Measurements from ENCODE around the gene CLEC18B. TPM values are rescaled to one million over a fixed set of nuclear protein-coding genes. Genes with fewer than 3 reads are reported as not detected.
"Not testable (repeated sequence)": the region's sequence is repeated elsewhere in the genome, so short reads cannot be mapped to it uniquely, and the experiment has no call there.

CLEC18B gene
- total RNA-seq, 2 donors from 2014 or later: 8.2 TPM; not detected in 1

GRCh38 chr16:74446866-74447265 lies 25.6 kb upstream of the CLEC18B start:
- WGBS: 92% methylated on average over 8 of the region's 8 CpGs
- Histone ChIP-seq H3K4me1 (replicated peaks) (no peaks in the 10 kb centered on the region), H3K27ac (no peak overlapping the region), H3K27me3 (replicated peaks; ENCODE audit: insufficient read depth) (no peaks in the 10 kb centered on the region), H3K9me3 (no peaks in the 10 kb centered on the region), H3K36me3 (peaks cover 0 to 7% of the 10 kb centered on the region in 2 donors), H3K4me3 (no peak overlapping the region)
- DNase-seq (ENCODE audit: low spot score): no peak
- TF ChIP-seq POLR2A (IDR thresholded peaks at IDR 0.05) (no peak), CTCF (IDR thresholded peaks at IDR 0.05) (no peak), POLR2AphosphoS5 (IDR thresholded peaks at IDR 0.05) (no peak)
- intact Hi-C loops (cut with DNase I): no loop called here

GRCh38 chr16:74443624-74444346 lies 22.5 kb upstream of the CLEC18B start:
- 94% methylated on average over 13 of the region's 13 CpGs for WGBS
- H3K9me3 ChIP-seq; H3K4me1 ChIP-seq (replicated peaks); DNase-seq (ENCODE audit: low spot score); H3K4me3 ChIP-seq; H3K27me3 ChIP-seq (replicated peaks; ENCODE audit: insufficient read depth); H3K36me3 ChIP-seq; H3K27ac ChIP-seq; intact Hi-C loops (cut with DNase I): not testable (repeated sequence)

GRCh38 chr16:74439685-74440084 lies 18.4 kb upstream of the CLEC18B start:
- H3K4me3 ChIP-seq: no peak overlapping the region
- 82% methylated on average over 7 of the region's 7 CpGs for WGBS
- H3K4me1 ChIP-seq (replicated peaks): no peaks in the 10 kb centered on the region
- H3K27ac ChIP-seq: no peak overlapping the region
- TF ChIP-seq CTCF (IDR thresholded peaks at IDR 0.05) (no peak), POLR2A (IDR thresholded peaks at IDR 0.05) (no peak), POLR2AphosphoS5 (IDR thresholded peaks at IDR 0.05) (no peak)
- no peaks in the 10 kb centered on the region for H3K9me3 ChIP-seq
- intact Hi-C loops (cut with DNase I): no loop called here
- no peaks in the 10 kb centered on the region for H3K27me3 ChIP-seq (replicated peaks; ENCODE audit: insufficient read depth)
- H3K36me3 ChIP-seq: no peaks in the 10 kb centered on the region
- no peak for DNase-seq (ENCODE audit: low spot score)

GRCh38 chr16:74438492-74438979 lies 17.3 kb upstream of the CLEC18B start:
- H3K27ac ChIP-seq: no peak overlapping the region
- TF ChIP-seq POLR2AphosphoS5 (IDR thresholded peaks at IDR 0.05) (no peak), CTCF (IDR thresholded peaks at IDR 0.05) (no peak), POLR2A (IDR thresholded peaks at IDR 0.05) (no peak)
- H3K4me1 ChIP-seq (replicated peaks): no peaks in the 10 kb centered on the region
- no peak for DNase-seq (ENCODE audit: low spot score)
- 51% methylated on average over 7 of the region's 7 CpGs for WGBS
- H3K4me3 ChIP-seq: no peak overlapping the region
- H3K27me3 ChIP-seq (replicated peaks; ENCODE audit: insufficient read depth): no peaks in the 10 kb centered on the region
- H3K9me3 ChIP-seq: no peaks in the 10 kb centered on the region
- intact Hi-C loops (cut with DNase I): no loop called here
- H3K36me3 ChIP-seq: no peaks in the 10 kb centered on the region

- DNase-seq (ENCODE audit: low spot score): no peak
- H3K27me3 ChIP-seq (replicated peaks; ENCODE audit: insufficient read depth): no peaks in the 10 kb centered on the region
- H3K4me1 ChIP-seq (replicated peaks): no peaks in the 10 kb centered on the region
- H3K27ac ChIP-seq: no peak overlapping the region
- H3K9me3 ChIP-seq: no peaks in the 10 kb centered on the region
- no peak overlapping the region for H3K4me3 ChIP-seq
- intact Hi-C loops (cut with DNase I): no loop called here
- TF ChIP-seq POLR2AphosphoS5 (IDR thresholded peaks at IDR 0.05) (no peak), POLR2A (IDR thresholded peaks at IDR 0.05) (no peak), CTCF (IDR thresholded peaks at IDR 0.05) (no peak)
- H3K36me3 ChIP-seq: no peaks in the 10 kb centered on the region
- 53% methylated on average over 5 of the region's 5 CpGs for WGBS
Observed at GRCh38 chr16:74431516-74431915, 10.2 kb upstream of the CLEC18B start.

Data from prostate gland (tissue), 2 donors.